GM18861 (cell line): ENCODE data around the gene TRIP6.

Experiments used
- ATAC-seq: cut with Tn5 transposase; IDR thresholded peaks from one replicate; pipeline ENCODE4 v1.9.1; 2021; ENCODE audit not compliant: unreplicated experiment

TRIP6 gene

DNA sequence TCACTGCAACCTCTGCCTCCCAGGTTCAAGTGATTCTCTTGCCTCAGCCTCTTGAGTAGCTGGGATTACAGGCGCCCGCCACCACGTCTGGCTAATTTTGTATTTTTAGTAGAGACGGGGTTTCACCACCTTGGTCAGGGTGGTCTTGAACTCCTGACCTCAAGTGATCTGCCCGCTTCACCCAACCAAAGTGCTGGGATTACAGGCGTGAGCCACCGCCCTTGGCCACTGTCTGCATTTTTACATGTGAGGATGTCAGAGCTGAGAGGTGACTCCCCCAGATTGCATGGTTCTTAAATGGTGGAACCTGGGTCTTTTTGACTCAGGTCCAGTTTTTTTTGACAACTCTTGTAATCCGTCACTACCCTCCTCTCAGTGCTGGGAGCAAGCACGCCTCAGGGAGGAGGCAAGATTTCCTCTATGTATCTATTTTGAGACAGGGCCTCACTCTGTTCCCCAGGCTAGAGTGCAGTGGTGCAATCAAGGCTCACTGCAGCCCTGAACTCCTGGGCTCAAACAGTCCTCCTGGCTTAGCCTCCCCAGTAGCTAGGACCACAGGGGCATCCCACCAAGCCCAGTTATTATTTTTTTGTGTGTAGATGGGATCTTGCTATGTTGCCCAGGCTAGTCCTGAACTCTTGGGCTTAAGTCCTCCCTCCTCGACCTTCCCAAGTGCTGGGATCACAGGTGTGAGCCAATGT, 6.6 kb downstream of the TRIP6 start:
- ATAC-seq, result no peak

- no peak for ATAC-seq
These were observed 7.1 kb downstream of the TRIP6 start for GRCh38 chr7:100874300-100874576.

DNA sequence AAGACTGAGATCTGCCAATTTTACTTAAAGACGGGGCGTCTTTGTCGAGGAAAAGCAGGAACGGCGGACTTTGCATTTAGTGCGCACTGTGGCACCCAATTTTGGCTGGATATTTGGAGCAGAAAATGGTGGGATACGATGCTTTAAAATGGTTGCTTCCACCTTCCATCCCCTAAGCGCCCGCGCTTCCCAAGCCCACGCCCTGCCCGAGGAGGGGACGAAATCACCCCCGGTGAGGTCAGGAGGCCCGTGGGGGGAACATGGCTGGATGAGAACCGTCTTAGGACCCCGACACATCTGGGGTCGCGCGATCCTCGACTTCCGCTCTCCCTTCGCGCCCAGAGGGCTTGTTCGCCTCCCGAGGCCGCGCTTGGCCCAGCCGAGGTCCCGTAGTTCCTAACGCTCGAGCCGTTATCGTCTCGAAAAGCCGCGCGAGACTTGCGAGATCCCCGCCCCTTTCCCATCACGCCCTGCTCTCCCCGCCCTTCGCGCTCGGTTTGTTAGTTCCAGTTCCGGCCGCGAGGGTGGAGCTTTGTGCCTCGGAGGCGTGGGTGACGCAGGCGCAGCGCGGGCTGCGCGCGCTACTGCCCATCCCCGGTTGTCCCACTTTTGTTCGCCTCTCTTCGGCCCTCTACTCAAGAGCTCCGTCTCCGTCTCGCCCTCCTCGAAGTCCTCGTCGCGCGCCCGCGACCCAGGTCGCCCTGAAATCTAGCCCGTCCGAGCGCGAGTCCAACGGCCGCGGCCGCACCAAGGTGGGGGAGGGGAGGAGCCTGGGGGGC, 7.6 kb downstream of the TRIP6 start, which contains the start of gene SRRT:
Gene SRRT, plus strand, starts transcription at position 527 of the 779 bp plus-strand sequence. CDS start 488 bp downstream, outside the sequence.
- ATAC-seq, result peak; percentile 85

DNA sequence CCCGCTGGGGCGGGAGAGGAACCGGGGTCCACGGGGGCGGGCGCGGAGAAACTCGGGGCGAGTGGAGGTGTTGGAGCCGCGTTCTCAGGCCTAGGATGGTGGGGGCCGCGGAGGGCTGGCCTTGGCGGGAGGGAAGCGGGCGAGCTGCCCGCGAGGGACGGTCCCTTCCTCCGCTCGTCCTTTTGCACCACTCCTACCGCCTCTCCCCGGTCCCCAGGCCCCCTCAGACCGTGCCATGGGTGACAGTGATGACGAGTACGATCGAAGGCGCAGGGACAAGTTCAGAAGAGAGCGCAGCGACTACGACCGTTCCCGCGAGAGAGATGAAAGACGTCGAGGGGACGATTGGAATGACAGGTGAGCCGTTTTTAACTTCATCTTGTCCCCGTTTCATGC, 8.2 kb downstream of the TRIP6 start:
- peak; percentile 12 for ATAC-seq

DNA sequence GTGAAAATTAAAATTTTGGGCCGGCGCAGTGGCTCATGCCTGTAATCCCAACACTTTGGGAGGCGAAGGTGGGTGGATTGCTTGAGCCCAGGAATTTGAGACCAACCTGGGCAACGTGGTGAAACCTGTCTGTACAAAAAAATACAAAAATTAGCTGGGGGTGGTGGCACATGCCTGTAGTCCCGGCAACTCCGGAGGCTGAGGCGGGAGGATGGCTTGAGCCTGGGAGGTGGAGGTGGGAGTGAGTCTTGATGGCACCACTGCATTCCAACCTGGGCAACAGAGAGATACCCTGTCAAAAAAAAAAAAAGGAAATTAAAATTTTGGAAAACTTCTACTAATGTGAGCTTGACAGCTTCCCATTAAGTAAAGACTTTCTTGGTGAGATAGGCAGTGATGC, 10.8 kb downstream of the TRIP6 start:
- ATAC-seq, result no peak

DNA sequence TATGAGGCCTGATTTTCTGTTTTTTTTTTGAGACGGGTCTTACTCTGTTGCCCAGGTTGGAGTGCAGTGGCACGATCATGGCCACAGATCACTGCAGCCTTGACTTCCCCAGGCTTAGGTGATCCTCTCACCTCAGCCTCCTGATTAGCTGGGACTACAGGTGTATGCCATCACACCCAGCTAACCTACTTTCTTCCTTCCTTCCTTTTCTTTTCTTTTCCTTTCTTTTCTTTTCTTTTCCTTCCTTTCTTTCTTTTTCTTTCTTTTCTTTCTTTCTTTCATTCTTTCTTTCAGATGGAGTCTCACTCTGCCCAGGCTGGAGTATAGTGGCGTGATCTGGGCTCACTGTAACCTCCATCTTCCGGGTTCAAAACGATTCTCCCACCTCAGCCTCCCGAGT, 11.5 kb downstream of the TRIP6 start:
- ATAC-seq, result no peak

DNA sequence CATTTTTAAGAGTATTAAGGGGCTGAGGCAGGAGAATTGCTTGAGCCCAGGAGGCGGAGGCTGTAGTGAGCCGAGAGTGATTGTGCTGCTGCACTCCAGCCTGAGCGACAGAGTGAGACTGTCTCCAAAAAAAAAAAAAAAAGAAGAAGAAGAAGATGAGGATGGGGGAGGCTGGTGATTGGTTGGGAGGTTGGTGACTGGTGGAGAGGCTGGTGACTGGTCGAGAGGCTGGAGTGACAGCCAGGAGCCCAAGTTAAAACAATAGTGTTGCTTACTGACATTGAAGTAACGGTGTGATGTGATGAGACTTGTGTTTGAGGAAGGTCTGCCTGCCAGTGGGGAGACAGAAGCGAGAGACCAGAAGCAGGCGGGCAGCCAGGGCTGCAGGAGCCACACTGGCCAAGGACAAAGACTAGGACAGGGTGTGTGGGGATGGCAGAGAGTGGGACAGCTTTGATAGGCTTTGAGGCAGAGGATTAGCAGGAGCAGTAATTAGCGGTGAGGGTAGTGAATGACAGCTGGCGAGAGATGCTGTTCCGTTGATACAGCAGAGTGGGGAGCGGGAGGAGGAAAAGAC, 12.6 kb downstream of the TRIP6 start:
- no peak for ATAC-seq

DNA sequence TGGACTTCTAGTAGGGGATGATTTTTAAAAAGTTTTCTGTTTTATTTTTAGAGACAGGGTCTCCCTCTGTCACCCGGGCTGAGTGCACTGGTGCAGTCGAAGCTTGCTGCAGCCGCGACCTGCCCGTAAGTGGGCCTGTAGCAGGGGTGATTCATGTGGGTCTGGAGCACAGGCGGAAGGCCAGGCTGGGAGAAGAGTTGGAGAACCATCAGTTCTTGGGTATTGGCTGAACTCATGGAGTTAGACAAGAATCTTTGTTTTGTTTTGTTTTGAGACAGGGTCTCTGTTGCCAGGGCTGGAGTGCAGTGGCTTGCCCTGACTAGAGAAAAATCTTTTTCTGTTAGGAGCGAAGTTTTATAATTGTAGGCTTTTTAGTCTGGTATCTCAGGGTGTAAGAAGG, 13.5 kb downstream of the TRIP6 start:
- ATAC-seq, result no peak

DNA sequence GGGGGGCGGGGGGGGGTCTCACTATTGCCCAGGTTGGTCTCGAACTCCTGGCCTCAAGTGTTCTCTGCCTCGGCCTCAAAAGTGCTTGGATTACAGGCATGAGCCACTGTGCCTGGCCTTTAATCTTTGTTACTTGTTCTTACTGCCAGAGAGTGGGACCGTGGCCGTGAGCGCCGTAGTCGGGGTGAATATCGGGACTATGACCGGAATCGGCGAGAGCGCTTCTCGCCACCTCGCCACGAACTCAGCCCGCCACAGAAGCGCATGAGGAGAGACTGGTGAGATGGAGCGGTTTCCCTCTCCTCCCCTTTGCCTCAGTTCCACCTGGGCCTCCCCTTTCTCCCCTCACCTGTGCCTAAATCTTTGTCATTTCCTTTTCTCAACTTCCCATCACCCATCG, 13.9 kb downstream of the TRIP6 start:
- no peak for ATAC-seq

- no peak for ATAC-seq
These were observed 15.0 kb downstream of the TRIP6 start for GRCh38 chr7:100882201-100882600.

DNA sequence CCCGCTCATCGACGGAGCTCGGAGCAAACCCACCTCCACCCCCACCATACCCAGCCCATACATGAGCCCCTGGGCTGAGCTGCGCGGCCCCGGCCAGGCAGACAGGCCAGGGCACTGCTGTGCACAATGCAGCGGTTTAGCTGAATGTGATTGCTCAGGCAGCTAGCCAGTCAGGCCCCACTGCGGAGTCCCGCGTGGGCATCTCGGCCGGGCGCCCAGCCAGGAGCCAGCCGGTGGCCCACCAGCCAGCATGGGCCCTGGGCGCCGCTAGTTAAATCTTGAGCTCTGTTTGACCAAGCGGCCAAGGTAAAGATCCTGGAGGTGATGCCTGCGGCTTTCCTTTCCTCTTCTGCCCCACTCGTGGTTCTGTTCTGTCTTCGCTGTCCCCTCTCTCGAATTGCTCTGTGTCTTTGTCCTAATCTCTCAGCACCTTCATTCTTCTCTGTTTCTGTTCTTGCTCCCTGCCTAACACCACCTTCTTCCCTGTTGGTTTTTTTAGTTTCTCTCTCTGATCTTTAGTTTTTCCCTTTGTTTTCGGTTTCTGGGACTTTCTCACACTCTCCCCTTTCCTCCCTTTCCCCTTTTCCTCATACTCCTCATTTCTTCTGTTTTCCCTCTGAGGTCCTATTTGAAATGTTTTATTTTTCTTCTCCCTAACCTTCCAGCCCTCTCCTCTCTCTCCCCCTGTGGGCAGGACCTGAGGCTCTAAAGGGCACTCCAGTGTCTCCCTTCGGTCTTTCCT, 15.8 kb downstream of the TRIP6 start:
- ATAC-seq, result no peak

DNA sequence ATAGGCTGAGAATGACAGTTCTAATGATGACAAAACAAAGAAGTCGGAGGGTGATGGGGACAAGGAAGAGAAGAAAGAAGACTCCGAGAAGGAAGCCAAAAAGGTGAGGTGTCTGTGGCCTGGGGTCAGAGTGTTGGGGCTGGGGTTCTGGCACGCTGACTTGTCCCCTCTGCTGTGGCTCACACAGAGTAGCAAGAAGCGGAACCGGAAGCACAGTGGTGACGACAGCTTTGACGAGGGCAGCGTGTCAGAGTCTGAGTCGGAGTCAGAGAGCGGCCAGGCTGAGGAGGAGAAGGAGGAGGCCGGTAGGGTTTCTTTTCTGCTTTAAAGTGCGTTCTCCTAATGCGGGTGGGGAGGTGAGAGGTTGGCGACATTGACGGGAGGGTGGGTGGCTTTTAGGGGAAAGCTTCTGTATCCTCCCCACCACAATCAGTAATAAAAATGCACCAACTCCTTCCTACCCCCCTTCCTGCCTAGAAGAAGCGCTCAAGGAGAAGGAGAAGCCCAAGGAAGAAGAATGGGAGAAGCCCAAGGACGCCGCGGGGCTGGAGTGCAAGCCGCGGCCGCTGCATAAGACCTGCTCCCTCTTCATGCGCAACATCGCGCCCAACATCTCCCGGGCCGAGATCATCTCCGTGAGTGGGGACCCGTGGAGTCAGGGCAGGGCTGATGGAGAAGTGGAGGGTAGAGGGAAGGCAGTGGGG, 17.7 kb downstream of the TRIP6 start:
- ATAC-seq, result no peak

DNA sequence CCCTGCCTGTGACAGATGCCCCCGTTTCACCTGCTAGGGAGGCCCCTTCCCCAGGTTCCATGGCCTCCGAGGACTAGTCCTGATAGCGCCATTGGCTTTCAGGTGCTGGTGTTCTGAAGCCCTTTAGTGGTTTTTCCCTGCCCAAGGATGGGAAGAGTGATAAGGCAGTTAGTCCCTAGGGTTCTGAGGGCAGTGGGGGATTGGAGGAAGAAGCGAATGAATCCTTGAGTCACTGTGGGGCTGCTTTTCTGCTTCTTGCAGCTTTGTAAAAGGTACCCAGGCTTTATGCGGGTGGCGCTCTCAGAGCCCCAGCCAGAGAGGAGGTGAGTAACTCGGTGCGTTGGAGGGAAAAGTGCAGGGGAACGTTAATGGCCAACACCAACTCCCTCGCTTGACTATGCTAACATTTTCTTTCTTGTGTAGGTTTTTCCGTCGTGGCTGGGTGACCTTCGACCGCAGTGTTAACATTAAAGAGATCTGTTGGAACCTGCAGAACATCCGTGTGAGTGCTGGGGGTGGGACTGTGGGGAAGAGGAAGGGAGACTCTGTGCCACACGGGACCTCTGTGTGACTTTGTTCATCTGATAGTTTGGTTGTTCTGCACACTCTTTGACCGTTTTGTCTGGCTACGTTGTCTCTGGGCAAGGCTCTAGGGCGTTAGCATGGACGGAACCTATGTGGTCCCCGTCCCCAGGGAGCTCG, 18.4 kb downstream of the TRIP6 start:
- ATAC-seq, result no peak

- no peak for ATAC-seq
These were observed 19.2 kb downstream of the TRIP6 start for GRCh38 chr7:100886142-100886935.

DNA sequence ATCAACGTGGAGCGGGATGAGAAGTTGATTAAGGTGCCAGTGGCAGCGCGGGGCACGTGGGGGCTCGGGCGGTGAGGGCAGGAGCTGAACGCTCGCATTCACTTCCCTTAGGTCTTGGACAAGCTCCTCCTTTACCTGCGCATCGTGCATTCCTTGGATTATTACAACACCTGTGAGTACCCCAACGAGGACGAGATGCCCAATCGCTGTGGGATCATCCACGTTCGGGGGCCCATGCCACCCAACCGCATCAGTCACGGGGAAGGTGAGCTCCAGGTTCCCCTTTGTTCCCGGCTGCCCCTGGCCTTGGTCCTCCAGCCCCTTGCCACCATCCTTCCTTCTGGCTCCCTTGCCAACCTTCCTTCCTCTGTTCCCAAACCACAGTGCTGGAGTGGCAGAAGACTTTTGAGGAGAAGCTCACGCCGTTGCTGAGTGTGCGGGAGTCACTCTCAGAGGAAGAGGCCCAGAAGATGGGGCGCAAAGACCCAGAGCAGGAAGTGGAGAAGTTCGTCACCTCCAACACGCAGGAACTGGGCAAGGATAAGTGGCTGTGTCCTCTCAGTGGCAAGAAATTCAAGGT, 19.8 kb downstream of the TRIP6 start:
- ATAC-seq, result no peak

GRCh38 chr7:100887516-100888290, 20.5 kb downstream of the TRIP6 start:
- ATAC-seq, result peak; percentile 42

GRCh38 chr7:100888291-100888987, 21.3 kb downstream of the TRIP6 start:
- no peak for ATAC-seq
